K562 (cell line): ENCODE measurements around the gene DDAH2. TPM values are rescaled to one million over a fixed set of nuclear protein-coding genes. Genes with fewer than 3 reads are reported as not detected.

Experiments
- KLF6 ChIP-seq: fragments of 250-450 bp; sonication (Bioruptor Pico); IDR thresholded peaks from 2 replicates; pipeline ENCODE4 v1.4.0; 2020; ENCODE audit warnings: mild to moderate bottlenecking, moderate library complexity, borderline replicate concordance
- YBX1 ChIP-seq: fragments of 450-650 bp; IDR thresholded peaks from 2 replicates; pipeline ENCODE4 v1.7.1; 2016; ENCODE audit warnings: mild to moderate bottlenecking
- ZBTB7A ChIP-seq: IDR thresholded peaks from 2 replicates; pipeline ENCODE4 v1.6.1; 2011; ENCODE audit warnings: low read depth, mild to moderate bottlenecking, low read length, moderate library complexity, borderline replicate concordance; ENCODE audit not compliant: control insufficient read depth
- ZNF224 ChIP-seq: sonication (generic); formaldehyde crosslinking; IDR thresholded peaks from 2 replicates; pipeline ENCODE4 v1.8.0; 2022; ENCODE audit warnings: mild to moderate bottlenecking, missing genetic modification reagents
- ZNF24 ChIP-seq: fragments of 450-650 bp; IDR thresholded peaks from 2 replicates; pipeline ENCODE4 v1.6.1; 2016
- polyA plus RNA-seq, 8 experiments: library from polyadenylated mRNA; depleted of rRNA in 4 of 8; stranded (reverse) in 5 of 8; unstranded in 3 of 8; fragments of >200 nt; fragmentation: Nextera tagmentation in 2 of 8; fragmentation: Illumina TruSeq in 1 of 8; extraction: Ambion mirVana in 2 of 8; extraction: Trizol in 1 of 8; gene quantifications; 2 replicates each; pipeline versions ENCODE4 v1.2.1 to v1.2.3, GENCODE V29; 2011 to 2014; ENCODE audit warnings: inconsistent platforms in 1 of 8, missing spikeins in 1 of 8
- total RNA-seq, 7 experiments: library from RNA; depleted of rRNA in 6 of 7; stranded (reverse); fragments of >200 nt in 6 of 7; fragmentation: Illumina TruSeq in 2 of 7; extraction: Trizol in 2 of 7; gene quantifications; 2 replicates each; pipeline versions ENCODE4 v1.2.1 to v1.2.3, GENCODE V29; 2011 to 2021; ENCODE audit warnings: low replicate concordance in 1 of 7
- TF ChIP-seq, protein P1 (sequence below): fragments of 450-650 bp; IDR thresholded peaks from 2 replicates; pipeline ENCODE4 v1.6.1; 2016; ENCODE audit warnings: mild to moderate bottlenecking, moderate library complexity
- TF ChIP-seq, protein P2 (sequence below): fragments of 250-450 bp; sonication (Bioruptor Pico); IDR thresholded peaks from 2 replicates; pipeline ENCODE4 v1.5.0; 2021
- TF ChIP-seq, protein P3 (sequence below): sonication (generic); formaldehyde crosslinking; IDR thresholded peaks from 2 replicates; pipeline ENCODE4 v1.8.1; 2023; ENCODE audit warnings: mild to moderate bottlenecking, missing genetic modification reagents
- TF ChIP-seq, protein P4 (sequence below): fragments of 450-650 bp; IDR thresholded peaks from 2 replicates; pipeline ENCODE4 v1.7.0; 2016; ENCODE audit warnings: borderline replicate concordance
- TF ChIP-seq, protein P5 (sequence below): fragments of 450-650 bp; formaldehyde crosslinking; conservative IDR thresholded peaks from 2 replicates; pipeline ENCODE4 v1.4.0; 2022; ENCODE audit warnings: mild to moderate bottlenecking, missing genetic modification characterization

Gene DDAH2
- total and polyA plus RNA-seq, 9 of the 15 experiments (the other 6 are each of a cell fraction or from before 2014, with no cell fraction given), result 1.8 to 45.4 (median 21.4) TPM

DNA sequence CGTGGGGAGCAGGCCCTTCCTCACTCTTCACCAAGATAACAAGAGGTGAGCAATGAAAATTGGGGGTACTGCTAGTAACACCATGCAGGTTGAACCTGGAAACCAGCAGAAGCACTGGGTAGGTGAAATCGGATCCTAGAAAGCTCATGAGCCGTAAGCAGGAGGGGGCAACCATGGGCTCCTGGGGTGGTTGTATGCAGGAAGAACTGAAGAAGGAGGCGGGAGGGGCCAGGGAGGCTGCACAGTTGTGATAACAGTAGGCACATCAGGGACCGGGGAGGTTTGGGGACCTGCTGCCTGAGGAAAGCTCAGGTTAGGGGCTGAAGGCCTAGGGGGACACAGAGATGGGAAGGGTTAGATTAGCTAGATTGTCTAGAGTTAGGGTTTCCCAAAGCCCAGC, 42.6 kb downstream of the DDAH2 start (continued):
- TF ChIP-seq, protein P1, sequence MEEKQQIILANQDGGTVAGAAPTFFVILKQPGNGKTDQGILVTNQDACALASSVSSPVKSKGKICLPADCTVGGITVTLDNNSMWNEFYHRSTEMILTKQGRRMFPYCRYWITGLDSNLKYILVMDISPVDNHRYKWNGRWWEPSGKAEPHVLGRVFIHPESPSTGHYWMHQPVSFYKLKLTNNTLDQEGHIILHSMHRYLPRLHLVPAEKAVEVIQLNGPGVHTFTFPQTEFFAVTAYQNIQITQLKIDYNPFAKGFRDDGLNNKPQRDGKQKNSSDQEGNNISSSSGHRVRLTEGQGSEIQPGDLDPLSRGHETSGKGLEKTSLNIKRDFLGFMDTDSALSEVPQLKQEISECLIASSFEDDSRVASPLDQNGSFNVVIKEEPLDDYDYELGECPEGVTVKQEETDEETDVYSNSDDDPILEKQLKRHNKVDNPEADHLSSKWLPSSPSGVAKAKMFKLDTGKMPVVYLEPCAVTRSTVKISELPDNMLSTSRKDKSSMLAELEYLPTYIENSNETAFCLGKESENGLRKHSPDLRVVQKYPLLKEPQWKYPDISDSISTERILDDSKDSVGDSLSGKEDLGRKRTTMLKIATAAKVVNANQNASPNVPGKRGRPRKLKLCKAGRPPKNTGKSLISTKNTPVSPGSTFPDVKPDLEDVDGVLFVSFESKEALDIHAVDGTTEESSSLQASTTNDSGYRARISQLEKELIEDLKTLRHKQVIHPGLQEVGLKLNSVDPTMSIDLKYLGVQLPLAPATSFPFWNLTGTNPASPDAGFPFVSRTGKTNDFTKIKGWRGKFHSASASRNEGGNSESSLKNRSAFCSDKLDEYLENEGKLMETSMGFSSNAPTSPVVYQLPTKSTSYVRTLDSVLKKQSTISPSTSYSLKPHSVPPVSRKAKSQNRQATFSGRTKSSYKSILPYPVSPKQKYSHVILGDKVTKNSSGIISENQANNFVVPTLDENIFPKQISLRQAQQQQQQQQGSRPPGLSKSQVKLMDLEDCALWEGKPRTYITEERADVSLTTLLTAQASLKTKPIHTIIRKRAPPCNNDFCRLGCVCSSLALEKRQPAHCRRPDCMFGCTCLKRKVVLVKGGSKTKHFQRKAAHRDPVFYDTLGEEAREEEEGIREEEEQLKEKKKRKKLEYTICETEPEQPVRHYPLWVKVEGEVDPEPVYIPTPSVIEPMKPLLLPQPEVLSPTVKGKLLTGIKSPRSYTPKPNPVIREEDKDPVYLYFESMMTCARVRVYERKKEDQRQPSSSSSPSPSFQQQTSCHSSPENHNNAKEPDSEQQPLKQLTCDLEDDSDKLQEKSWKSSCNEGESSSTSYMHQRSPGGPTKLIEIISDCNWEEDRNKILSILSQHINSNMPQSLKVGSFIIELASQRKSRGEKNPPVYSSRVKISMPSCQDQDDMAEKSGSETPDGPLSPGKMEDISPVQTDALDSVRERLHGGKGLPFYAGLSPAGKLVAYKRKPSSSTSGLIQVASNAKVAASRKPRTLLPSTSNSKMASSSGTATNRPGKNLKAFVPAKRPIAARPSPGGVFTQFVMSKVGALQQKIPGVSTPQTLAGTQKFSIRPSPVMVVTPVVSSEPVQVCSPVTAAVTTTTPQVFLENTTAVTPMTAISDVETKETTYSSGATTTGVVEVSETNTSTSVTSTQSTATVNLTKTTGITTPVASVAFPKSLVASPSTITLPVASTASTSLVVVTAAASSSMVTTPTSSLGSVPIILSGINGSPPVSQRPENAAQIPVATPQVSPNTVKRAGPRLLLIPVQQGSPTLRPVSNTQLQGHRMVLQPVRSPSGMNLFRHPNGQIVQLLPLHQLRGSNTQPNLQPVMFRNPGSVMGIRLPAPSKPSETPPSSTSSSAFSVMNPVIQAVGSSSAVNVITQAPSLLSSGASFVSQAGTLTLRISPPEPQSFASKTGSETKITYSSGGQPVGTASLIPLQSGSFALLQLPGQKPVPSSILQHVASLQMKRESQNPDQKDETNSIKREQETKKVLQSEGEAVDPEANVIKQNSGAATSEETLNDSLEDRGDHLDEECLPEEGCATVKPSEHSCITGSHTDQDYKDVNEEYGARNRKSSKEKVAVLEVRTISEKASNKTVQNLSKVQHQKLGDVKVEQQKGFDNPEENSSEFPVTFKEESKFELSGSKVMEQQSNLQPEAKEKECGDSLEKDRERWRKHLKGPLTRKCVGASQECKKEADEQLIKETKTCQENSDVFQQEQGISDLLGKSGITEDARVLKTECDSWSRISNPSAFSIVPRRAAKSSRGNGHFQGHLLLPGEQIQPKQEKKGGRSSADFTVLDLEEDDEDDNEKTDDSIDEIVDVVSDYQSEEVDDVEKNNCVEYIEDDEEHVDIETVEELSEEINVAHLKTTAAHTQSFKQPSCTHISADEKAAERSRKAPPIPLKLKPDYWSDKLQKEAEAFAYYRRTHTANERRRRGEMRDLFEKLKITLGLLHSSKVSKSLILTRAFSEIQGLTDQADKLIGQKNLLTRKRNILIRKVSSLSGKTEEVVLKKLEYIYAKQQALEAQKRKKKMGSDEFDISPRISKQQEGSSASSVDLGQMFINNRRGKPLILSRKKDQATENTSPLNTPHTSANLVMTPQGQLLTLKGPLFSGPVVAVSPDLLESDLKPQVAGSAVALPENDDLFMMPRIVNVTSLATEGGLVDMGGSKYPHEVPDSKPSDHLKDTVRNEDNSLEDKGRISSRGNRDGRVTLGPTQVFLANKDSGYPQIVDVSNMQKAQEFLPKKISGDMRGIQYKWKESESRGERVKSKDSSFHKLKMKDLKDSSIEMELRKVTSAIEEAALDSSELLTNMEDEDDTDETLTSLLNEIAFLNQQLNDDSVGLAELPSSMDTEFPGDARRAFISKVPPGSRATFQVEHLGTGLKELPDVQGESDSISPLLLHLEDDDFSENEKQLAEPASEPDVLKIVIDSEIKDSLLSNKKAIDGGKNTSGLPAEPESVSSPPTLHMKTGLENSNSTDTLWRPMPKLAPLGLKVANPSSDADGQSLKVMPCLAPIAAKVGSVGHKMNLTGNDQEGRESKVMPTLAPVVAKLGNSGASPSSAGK, result no peak
- TF ChIP-seq ZNF24 (0 out of 2 replicates have a peak, but pooled peaks have one; percentile 14), ZBTB7A (peak; percentile 68; the same call in 1 of the 2 replicates), YBX1 (no peak), KLF6 (CRISPR knock-in tag) (no peak), ZNF224 (CRISPR knock-in tag) (no peak)
- TF ChIP-seq, protein P2, sequence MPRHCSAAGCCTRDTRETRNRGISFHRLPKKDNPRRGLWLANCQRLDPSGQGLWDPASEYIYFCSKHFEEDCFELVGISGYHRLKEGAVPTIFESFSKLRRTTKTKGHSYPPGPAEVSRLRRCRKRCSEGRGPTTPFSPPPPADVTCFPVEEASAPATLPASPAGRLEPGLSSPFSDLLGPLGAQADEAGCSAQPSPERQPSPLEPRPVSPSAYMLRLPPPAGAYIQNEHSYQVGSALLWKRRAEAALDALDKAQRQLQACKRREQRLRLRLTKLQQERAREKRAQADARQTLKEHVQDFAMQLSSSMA, result no peak
- TF ChIP-seq, protein P3, sequence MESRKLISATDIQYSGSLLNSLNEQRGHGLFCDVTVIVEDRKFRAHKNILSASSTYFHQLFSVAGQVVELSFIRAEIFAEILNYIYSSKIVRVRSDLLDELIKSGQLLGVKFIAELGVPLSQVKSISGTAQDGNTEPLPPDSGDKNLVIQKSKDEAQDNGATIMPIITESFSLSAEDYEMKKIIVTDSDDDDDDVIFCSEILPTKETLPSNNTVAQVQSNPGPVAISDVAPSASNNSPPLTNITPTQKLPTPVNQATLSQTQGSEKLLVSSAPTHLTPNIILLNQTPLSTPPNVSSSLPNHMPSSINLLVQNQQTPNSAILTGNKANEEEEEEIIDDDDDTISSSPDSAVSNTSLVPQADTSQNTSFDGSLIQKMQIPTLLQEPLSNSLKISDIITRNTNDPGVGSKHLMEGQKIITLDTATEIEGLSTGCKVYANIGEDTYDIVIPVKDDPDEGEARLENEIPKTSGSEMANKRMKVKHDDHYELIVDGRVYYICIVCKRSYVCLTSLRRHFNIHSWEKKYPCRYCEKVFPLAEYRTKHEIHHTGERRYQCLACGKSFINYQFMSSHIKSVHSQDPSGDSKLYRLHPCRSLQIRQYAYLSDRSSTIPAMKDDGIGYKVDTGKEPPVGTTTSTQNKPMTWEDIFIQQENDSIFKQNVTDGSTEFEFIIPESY (CRISPR knock-in tag), result peak; percentile 62; the same call in 1 of the 2 replicates
- TF ChIP-seq, protein P4, sequence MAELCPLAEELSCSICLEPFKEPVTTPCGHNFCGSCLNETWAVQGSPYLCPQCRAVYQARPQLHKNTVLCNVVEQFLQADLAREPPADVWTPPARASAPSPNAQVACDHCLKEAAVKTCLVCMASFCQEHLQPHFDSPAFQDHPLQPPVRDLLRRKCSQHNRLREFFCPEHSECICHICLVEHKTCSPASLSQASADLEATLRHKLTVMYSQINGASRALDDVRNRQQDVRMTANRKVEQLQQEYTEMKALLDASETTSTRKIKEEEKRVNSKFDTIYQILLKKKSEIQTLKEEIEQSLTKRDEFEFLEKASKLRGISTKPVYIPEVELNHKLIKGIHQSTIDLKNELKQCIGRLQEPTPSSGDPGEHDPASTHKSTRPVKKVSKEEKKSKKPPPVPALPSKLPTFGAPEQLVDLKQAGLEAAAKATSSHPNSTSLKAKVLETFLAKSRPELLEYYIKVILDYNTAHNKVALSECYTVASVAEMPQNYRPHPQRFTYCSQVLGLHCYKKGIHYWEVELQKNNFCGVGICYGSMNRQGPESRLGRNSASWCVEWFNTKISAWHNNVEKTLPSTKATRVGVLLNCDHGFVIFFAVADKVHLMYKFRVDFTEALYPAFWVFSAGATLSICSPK, result no peak
- TF ChIP-seq, protein P5, sequence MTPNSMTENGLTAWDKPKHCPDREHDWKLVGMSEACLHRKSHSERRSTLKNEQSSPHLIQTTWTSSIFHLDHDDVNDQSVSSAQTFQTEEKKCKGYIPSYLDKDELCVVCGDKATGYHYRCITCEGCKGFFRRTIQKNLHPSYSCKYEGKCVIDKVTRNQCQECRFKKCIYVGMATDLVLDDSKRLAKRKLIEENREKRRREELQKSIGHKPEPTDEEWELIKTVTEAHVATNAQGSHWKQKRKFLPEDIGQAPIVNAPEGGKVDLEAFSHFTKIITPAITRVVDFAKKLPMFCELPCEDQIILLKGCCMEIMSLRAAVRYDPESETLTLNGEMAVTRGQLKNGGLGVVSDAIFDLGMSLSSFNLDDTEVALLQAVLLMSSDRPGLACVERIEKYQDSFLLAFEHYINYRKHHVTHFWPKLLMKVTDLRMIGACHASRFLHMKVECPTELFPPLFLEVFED (CRISPR knock-in tag), result peak; percentile 52; the same call in 1 of the 2 replicates
